HG03066 (cell line): Measurements from ENCODE around the gene YAP1.

Experiments
- ATAC-seq: cut with Tn5 transposase; IDR thresholded peaks from one replicate; pipeline ENCODE4 v1.9.1; 2021; ENCODE audit warnings: low read depth; ENCODE audit not compliant: unreplicated experiment

YAP1 gene

DNA sequence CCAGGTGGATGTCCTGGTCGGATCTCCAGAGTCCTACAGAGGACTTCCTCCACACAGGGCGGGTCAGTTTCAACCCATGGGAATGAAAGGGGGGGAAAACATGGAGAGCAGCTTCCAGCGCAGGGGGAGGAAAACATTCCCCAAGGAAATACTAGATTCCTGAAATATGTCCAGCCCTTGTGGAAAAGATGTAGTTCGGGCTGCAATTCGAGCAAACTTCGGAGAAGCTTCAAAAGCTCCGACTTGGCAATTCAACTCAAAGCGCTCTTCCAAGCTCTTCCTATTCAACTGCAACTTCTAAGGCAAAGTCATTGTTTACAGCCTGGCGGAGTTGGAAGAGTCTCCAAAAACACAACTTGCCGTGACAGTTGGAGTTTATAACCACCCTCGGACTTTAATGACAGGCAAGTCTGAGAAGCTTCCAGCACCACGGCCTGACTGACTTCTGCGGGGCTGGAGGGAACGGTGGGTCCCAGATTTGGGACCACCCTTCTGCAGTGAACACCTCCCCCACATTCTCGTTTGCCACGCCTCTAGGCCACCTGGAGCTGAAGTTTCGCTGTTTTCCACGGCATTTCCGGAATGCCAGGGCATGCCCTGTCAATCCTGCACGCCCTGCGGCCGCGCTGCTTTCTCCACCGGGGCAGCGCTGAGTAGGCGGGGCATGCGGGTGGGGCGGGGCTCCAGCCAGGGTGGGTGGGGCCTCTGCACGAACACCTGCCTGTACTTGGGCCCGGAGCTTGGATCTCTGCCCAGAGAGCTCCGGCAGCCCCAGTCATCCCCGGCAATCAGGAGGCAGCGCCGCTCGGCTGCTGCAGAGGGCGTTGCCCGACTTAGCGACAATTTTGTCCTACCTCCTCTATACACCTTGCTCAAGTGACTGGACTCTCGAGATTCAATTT lies 158.1 kb downstream of the YAP1 start:
- ATAC-seq, result peak; percentile 86

DNA sequence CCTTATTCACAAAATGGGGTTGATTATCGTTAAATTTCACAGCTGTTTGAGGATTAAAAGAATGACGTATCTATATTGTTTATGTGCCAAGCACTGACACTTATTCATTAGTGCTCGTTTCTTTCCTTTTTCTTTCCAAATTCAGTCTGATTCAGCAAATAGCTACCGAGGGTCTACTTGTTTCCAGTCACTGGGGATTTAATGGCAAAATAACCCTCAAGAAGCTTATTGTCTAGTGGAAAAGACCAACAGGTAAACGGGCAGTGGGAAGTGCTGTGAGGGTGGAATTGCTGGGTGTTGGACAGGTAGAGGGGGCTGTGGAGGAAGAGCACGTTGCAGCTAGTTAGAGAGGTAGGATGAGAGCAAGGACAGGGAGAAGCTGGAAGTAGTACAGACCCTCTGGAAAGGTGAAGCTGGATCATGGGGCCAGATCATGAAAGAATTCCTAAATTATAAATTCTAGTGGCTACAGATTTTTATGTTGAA lies 158.8 kb downstream of the YAP1 start:
- peak; percentile 14 for ATAC-seq

DNA sequence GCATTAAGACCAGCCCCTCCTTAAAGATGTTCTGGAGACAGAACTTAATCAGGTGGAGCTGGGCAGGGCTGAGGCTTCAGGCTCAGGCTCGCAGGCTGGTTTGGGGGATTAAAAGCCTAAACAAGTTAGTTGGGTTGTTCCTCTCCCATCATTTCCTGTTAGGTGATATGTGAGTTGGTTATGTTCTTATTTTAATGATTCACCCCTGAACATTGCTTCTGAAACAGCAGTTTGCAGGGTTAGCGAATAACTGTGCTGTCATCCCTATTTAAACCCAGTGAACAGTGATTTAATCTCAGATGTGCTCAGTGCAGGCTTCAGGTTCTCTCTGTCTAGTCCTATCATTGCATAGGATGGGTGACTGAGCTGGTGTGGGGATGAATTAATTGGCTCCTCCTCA lies 159.7 kb downstream of the YAP1 start:
- no peak for ATAC-seq

DNA sequence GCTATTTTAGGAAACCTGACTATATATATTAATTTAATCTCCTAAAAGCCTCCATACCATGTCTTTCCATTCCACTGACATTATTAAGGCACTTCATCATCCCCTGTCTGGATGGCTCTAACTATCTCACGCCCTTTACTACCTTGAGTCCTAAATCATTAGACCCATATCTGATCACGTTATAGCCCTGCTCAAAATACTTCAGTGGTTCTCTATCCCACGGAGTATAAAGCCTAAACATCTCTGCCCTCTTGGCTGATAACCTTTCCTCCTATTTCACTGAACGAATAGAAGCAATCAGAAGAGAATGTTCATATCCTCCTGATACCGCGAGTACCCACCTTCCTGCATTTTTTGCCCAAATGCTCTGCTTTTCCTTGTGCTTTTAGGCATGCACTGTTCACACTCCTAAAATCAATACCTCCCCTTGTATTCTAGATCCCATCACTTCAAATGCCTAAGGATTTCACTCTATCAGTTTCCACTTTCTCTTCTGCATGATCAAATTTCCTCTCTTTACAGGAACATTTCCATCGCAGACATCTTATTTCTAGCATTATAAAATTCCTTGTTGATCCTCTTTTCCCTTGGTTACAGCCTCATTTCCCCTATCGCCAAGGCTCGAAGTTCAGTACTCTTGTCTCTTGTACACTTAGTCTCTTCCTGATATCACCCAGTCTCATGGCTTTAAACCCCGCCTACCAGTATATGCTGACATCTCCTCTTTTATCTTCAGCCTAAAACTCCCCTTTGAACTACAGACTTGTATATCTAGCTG lies 162.0 kb downstream of the YAP1 start:
- ATAC-seq, result no peak

DNA sequence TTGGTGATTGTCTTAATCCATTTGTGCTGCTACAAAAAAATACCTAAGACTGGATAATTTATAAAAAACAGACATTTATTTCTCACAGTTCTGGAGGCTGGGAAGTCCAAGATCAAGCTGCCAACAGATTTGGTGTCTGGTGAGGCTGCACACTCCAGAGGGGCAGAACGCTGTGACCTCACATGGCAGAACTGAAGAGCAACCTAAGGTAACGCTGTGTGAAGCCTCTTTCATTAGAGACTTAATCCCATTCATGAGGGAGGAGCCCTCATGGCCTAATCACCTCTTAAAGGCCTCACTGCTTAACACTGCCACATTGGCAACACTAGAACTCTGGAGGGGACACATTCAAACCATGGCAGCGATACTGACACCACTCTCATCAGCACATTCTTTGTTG lies 164.4 kb downstream of the YAP1 start:
- ATAC-seq, result no peak

DNA sequence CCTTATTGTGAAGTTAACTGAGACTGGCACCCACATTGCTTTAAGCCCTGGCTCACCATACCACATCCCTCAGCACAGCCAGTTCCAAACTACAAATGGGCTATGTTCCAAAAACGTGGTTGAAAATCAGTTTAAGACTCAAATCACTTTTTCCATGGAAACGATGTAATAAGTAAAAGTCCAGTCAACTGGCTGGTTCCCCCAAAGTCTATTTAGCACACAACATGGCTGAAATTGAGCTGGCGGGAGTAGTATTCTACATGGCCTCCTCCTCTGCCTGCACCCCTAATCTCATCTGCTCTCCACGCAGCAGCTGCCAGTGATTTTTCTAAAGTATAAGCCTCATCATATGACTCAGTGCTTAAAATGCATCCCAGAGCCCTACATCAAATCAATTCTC lies 166.1 kb downstream of the YAP1 start:
- no peak for ATAC-seq

DNA sequence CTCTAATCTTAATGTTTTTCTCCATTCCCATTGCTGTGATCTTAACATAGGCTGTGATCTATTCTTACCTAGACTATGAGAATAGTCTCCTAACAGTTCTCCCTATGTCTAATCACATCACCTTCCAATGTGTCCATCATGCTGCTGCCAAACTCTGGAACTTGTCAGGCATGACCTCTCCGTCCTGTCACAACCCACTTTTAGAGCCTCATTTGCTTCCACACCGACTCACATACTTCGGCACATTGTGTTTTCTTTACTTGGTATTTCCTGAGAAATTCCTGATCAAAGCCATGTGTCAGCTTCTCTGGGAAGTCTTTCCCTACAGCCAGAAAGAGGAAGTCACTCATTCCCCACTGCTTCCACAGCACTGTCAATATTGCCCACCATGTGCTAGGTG lies 166.5 kb downstream of the YAP1 start:
- no peak for ATAC-seq

DNA sequence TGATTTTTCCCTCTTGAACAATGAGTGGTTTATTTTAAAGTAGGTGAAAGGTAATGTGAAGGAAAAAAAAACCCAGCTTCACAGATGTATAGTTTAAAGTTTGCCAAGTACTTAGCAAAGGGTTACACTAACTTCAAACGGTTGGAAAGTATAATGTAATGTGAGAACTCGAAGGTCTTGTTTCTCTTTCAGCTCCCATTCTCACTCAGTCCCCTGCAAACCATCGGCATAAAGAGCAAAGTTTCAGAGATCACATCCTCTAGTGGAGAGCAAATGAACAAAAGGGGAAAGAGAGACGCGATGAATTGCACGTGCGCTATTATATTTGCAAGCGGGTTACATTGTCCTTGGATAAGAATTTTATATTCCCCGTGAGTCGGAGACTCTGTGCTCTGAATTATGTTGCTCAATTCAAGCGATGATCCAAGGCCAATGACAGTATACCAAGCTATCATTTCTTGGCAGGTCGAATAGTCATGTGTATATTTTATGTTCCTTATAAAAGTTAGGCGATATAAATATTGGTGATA lies 169.5 kb downstream of the YAP1 start:
- peak; percentile 99 for ATAC-seq

DNA sequence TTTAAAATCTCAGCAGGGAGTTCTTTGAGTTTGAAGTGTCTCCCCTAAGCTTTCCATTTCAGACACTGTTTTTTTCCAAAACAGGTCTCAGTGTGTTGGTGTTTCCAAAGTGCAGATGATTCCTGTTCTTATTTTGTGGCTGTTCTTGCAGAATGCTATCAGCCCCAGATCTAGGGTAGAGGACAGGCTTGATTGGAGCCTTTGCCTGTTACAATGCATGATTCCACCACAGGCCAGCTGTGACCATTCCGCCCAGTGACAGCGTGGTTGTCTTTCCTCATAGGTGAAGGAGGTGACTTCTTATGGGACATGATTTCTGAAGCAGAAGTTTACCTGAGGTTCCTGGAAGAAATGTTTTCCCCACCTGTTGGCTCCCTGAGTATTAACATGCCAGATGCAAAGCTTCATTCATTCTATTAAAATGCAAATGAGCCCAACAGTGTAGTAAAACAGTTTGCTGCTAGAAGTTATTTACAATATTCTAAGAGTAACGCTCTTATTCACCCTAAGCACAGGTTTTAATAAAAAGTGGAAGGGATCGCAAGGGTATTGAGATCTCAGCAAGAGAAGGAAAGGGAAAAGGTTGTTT lies 170.1 kb downstream of the YAP1 start:
- no peak for ATAC-seq
